ENCODE data around the gene UGT1A10. TPM values are rescaled to one million over a fixed set of nuclear protein-coding genes. Genes with fewer than 3 reads are reported as not detected.

UGT1A10 gene
- total RNA-seq, 4 donors from 2014 or later, result not detected

GRCh38 chr2:233791151-233791882 is 155.1 kb downstream of the UGT1A10 start:
- no peak for TF ChIP-seq CTCF (IDR thresholded peaks at IDR 0.05)
- no peak for TF ChIP-seq POLR2A (IDR thresholded peaks at IDR 0.05)
- no peak for TF ChIP-seq EP300 (IDR thresholded peaks at IDR 0.05)
- Histone ChIP-seq H3K4me3 (no peak overlapping the region), H3K36me3 (no peaks in the 10 kb centered on the region), H3K4me1 (no peaks in the 10 kb centered on the region), H3K27ac (no peak overlapping the region), H3K27me3 (no peaks in the 10 kb centered on the region), H3K9me3 (peaks cover 0 to 4% (median 0%) of the 10 kb centered on the region in 4 donors)
- WGBS, 2 donors, result 83 to 84% methylated on average over 18 of the region's 18 CpGs
- no peak for DNase-seq (ENCODE audit: low spot score in 2 of 2)

DNA sequence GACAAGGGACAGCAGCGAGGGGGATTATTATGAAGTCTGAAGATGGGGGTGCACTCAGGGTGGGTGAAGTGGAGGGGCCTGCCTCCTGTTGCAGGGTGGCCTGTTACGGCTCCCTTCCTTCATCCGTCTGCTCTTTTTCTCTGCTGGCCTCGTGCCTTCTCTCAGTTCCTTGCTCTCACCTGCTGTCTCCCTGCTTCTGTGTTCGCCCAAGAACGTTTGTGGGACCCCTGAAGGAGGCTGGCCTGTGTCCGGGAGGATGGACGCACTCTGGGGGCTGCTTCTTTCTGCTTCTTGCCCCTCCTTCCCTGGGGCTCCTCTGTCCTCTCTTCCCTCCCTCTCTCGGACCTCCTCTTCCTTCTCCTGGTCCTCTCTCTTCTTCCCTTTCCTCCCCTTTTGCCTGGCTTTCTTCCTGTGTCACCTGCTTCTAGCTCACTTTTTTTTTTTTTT is 155.7 kb downstream of the UGT1A10 start:
- H3K27ac ChIP-seq, result no peak overlapping the region
- WGBS, 2 donors, result 80 to 84% methylated on average over 9 of the region's 9 CpGs

GRCh38 chr2:233792720-233793119 is 156.5 kb downstream of the UGT1A10 start:
- Histone ChIP-seq H3K4me1 (no peaks in the 10 kb centered on the region), H3K9me3 (peaks cover 0 to 4% (median 0%) of the 10 kb centered on the region in 4 donors), H3K4me3 (no peak overlapping the region), H3K27me3 (no peaks in the 10 kb centered on the region), H3K36me3 (no peaks in the 10 kb centered on the region), H3K27ac (no peak overlapping the region)
- TF ChIP-seq EP300 (IDR thresholded peaks at IDR 0.05) (no peak), POLR2A (IDR thresholded peaks at IDR 0.05) (no peak), CTCF (IDR thresholded peaks at IDR 0.05) (no peak)
- 88 to 94% methylated on average over 7 of the region's 7 CpGs for WGBS, 2 donors
- DNase-seq (ENCODE audit: low spot score in 2 of 2), result no peak

More for the DNA sequence above, 155.7 kb downstream of the UGT1A10 start:
- H3K27me3 ChIP-seq, result no peaks in the 10 kb centered on the region
- peaks cover 0 to 4% (median 0%) of the 10 kb centered on the region in 4 donors for H3K9me3 ChIP-seq
- DNase-seq (ENCODE audit: low spot score in 2 of 2), result no peak
- H3K36me3 ChIP-seq, result no peaks in the 10 kb centered on the region
- no peaks in the 10 kb centered on the region for H3K4me1 ChIP-seq
- no peak overlapping the region for H3K4me3 ChIP-seq
- TF ChIP-seq POLR2A (IDR thresholded peaks at IDR 0.05), result no peak
- TF ChIP-seq EP300 (IDR thresholded peaks at IDR 0.05), result no peak
- no peak for TF ChIP-seq CTCF (IDR thresholded peaks at IDR 0.05)

- H3K4me3 ChIP-seq, result no peak overlapping the region
- TF ChIP-seq CTCF (IDR thresholded peaks at IDR 0.05), result no peak
- no peak for TF ChIP-seq POLR2A (IDR thresholded peaks at IDR 0.05)
- no peak for TF ChIP-seq EP300 (IDR thresholded peaks at IDR 0.05)
- no peak for DNase-seq (ENCODE audit: low spot score in 2 of 2)
- no peaks in the 10 kb centered on the region for H3K27me3 ChIP-seq
- H3K36me3 ChIP-seq, result no peaks in the 10 kb centered on the region
- H3K27ac ChIP-seq, result no peak overlapping the region
- no peaks in the 10 kb centered on the region for H3K4me1 ChIP-seq
- WGBS, 2 donors, result 69 to 83% methylated on average over 13 to 17 of the region's 18 CpGs
- H3K9me3 ChIP-seq, result peaks cover 0 to 4% (median 0%) of the 10 kb centered on the region in 4 donors
Measured at GRCh38 chr2:233793465-233794127, 157.3 kb downstream of the UGT1A10 start.

DNA sequence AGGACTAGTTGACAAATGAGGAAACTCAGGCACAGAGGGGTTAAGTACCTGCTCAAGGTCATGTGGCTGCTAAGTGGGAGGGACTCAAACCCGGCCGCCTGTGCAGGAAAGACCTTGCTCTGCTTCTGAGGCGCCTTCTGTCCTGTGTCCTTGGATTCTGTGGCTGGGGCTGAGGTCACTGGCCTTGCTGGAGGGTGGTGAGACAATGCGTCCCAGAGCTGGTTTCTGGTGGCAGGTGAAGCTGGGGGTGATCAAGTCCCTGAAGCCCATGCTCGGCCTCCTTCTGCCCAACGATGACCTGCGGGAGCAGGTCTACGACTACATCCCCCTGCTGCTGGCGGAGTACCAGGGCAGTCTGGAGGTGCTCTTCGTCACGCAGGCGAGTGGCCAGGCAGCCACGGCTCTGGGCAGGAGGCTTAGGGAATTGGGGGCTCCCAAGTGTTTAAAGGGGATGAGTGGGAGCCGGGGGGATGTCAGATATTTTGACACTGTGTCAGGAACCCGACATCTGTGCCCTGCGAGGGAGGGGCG is 157.9 kb downstream of the UGT1A10 start:
- H3K27ac ChIP-seq, result no peak overlapping the region
- no peaks in the 10 kb centered on the region for H3K4me1 ChIP-seq
- no peak overlapping the region for H3K4me3 ChIP-seq
- H3K9me3 ChIP-seq, result peaks cover 0 to 4% (median 0%) of the 10 kb centered on the region in 4 donors
- H3K27me3 ChIP-seq, result no peaks in the 10 kb centered on the region
- no peaks in the 10 kb centered on the region for H3K36me3 ChIP-seq
- TF ChIP-seq CTCF (IDR thresholded peaks at IDR 0.05) (no peak), POLR2A (IDR thresholded peaks at IDR 0.05) (no peak), EP300 (IDR thresholded peaks at IDR 0.05) (no peak)
- WGBS, 2 donors, result 69 to 78% methylated on average over 17 of the region's 17 CpGs
- DNase-seq (ENCODE audit: low spot score in 2 of 2), result no peak

All from tibial nerve (tissue), 4 donors.